ENCODE results near the gene DISC1.

DISC1 gene

DNA sequence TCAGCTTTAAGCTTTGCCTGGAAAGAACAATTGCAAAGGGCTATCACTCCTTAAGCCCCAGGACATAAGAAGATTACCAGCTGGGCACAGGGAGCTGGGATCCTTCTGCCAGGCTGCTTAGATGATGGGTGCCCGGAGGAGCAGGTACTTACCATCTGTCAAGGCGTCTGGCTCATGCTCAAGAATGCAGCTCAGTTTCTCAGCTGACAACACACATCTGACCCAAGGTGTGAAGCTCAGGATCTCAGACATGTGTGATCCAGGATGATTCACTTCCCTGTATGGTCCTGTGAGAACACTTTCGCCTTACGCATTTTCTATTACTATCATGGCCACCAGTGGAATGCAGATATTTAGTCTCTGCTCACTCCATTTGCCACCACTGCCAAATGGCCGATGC lies 14.7 kb upstream of the DISC1 start (continued):
- TF ChIP-seq, protein P1, sequence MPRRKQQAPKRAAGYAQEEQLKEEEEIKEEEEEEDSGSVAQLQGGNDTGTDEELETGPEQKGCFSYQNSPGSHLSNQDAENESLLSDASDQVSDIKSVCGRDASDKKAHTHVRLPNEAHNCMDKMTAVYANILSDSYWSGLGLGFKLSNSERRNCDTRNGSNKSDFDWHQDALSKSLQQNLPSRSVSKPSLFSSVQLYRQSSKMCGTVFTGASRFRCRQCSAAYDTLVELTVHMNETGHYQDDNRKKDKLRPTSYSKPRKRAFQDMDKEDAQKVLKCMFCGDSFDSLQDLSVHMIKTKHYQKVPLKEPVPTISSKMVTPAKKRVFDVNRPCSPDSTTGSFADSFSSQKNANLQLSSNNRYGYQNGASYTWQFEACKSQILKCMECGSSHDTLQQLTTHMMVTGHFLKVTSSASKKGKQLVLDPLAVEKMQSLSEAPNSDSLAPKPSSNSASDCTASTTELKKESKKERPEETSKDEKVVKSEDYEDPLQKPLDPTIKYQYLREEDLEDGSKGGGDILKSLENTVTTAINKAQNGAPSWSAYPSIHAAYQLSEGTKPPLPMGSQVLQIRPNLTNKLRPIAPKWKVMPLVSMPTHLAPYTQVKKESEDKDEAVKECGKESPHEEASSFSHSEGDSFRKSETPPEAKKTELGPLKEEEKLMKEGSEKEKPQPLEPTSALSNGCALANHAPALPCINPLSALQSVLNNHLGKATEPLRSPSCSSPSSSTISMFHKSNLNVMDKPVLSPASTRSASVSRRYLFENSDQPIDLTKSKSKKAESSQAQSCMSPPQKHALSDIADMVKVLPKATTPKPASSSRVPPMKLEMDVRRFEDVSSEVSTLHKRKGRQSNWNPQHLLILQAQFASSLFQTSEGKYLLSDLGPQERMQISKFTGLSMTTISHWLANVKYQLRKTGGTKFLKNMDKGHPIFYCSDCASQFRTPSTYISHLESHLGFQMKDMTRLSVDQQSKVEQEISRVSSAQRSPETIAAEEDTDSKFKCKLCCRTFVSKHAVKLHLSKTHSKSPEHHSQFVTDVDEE (CRISPR knock-in tag; IDR thresholded peaks at IDR 0.05) = no peak
- TF ChIP-seq, protein P2, sequence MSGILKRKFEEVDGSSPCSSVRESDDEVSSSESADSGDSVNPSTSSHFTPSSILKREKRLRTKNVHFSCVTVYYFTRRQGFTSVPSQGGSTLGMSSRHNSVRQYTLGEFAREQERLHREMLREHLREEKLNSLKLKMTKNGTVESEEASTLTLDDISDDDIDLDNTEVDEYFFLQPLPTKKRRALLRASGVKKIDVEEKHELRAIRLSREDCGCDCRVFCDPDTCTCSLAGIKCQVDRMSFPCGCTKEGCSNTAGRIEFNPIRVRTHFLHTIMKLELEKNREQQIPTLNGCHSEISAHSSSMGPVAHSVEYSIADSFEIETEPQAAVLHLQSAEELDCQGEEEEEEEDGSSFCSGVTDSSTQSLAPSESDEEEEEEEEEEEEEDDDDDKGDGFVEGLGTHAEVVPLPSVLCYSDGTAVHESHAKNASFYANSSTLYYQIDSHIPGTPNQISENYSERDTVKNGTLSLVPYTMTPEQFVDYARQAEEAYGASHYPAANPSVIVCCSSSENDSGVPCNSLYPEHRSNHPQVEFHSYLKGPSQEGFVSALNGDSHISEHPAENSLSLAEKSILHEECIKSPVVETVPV (CRISPR knock-in tag; IDR thresholded peaks at IDR 0.05) = no peak
- TF ChIP-seq ZNF565 (CRISPR knock-in tag; conservative IDR thresholded peaks at IDR 0.05; ENCODE audit: low read depth) = no peak

DNA sequence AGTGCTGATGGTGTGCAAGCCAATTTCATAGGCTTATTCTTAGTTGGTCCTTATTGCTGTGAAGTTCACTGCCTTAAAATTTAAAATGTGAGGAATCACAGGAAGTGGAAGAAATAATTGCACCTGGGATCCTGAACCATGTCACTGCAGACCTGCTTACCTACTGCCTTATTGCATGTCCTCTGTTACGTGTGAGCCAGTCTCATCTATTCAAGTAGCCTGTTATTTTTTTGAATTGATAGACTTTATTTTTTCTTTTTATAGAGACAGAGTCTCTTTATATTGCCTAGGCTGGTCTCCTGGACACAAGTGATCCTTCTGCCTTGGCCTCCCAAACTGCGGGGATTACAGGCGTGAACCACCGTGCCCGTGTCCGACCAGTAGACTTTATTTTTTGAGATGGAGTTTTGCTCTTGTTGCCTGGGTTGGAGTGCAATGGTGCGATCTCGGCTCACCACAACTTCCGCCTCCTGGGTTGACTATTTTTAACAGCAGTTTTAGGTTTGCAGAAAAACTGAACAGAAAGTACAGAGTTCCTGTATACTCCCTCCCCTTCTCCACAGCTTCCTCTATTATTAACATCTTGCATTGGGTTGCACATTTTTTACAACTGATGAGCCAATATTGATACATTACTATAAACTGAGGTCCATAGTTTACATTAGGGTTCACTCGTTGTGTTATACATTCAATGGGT lies 14.0 kb upstream of the DISC1 start:
- ATAC-seq = no peak
- TF ChIP-seq PATZ1 (CRISPR knock-in tag; IDR thresholded peaks at IDR 0.05; ENCODE audit: borderline replicate concordance) = no peak
- TF ChIP-seq ZNF70 (CRISPR knock-in tag; IDR thresholded peaks at IDR 0.05) = no peak
- TF ChIP-seq, protein P2 (CRISPR knock-in tag; IDR thresholded peaks at IDR 0.05) = no peak
- TF ChIP-seq TCF4 (CRISPR knock-in tag; IDR thresholded peaks at IDR 0.05; ENCODE audit: borderline replicate concordance) = no peak
- TF ChIP-seq ZFP3 (CRISPR knock-in tag; IDR thresholded peaks at IDR 0.05) = no peak
- TF ChIP-seq ESRRG (CRISPR knock-in tag; IDR thresholded peaks at IDR 0.05) = no peak
- TF ChIP-seq BACH2 (CRISPR knock-in tag; IDR thresholded peaks at IDR 0.05; ENCODE audit: borderline replicate concordance) = no peak
- TF ChIP-seq SNAI2 (CRISPR knock-in tag; IDR thresholded peaks at IDR 0.05) = no peak
- TF ChIP-seq, protein P1 (CRISPR knock-in tag; IDR thresholded peaks at IDR 0.05) = no peak
- no peak for TF ChIP-seq ARNTL (CRISPR knock-in tag; IDR thresholded peaks at IDR 0.05; ENCODE audit: borderline replicate concordance, low read depth)
- no peak for TF ChIP-seq ZFP30 (CRISPR knock-in tag; IDR thresholded peaks at IDR 0.05)
- TF ChIP-seq CSDC2 (CRISPR knock-in tag; IDR thresholded peaks at IDR 0.05) = no peak
- no peak for TF ChIP-seq ISL1 (CRISPR knock-in tag; IDR thresholded peaks at IDR 0.05)

GRCh38 chr1:231613419-231614349 lies 12.9 kb upstream of the DISC1 start:
- ATAC-seq = no peak
- no peak for TF ChIP-seq SNAI2 (CRISPR knock-in tag; IDR thresholded peaks at IDR 0.05)
- TF ChIP-seq BACH2 (CRISPR knock-in tag; IDR thresholded peaks at IDR 0.05; ENCODE audit: borderline replicate concordance) = no peak
- TF ChIP-seq, protein P2 (CRISPR knock-in tag; IDR thresholded peaks at IDR 0.05) = no peak
- no peak for TF ChIP-seq RARB (CRISPR knock-in tag; IDR thresholded peaks at IDR 0.05)
- TF ChIP-seq GLIS3 (CRISPR knock-in tag; IDR thresholded peaks at IDR 0.05) = no peak
